ENCODE data around the gene NECAP2.
"Not testable (repeated sequence)": the region's sequence is repeated elsewhere in the genome, so short reads cannot be mapped to it uniquely, and the experiment has no call there.

NECAP2 gene

DNA sequence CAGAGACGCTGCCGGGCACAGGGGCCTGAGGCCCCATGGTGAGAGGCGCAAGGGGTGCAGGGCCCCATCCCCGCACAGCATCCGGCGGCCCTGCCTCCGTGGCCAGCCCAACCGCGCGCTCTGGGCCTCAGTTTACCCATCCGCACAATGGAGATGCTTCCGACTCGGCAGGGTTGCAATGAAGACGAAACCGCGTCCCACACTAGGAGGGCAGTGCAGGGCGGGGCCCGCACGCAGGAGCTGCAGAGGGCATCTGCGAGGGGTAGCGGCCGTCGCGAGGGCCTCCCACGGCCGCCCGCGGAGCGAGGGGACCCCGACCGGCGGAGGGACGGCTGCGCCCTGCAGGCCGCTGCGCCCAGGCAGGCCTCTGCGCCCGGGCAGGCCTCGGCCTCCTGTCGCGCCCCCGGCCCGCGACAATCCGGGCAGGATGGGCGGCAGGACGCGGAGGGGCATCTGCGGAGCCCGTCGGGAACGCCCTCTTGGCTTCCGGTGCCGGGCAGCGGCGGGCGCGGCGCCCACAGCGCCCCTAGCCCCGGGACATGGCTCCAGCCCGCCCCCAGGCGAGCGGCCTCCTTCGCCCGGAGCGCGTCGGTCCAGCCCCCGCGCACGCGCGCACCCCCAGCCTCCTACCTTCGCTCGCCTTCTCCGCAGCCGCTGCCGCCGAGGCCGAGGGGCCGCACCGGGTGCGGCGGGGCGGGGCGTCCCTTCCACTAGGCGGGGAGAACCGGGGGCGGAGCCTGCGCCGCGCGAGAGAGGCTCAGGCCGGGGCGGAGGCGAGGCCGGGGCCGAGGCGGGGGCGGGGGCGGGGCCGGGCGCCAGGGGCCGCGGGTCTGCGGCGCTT lies 58.3 kb downstream of the NECAP2 start:
- peak; percentile 88 for DNase-seq

- not testable (repeated sequence) for DNase-seq
Measured at GRCh38 chr1:16500466-16500865, 59.9 kb downstream of the NECAP2 start.

GRCh38 chr1:16500975-16501374 lies 60.5 kb downstream of the NECAP2 start:
- not testable (repeated sequence) for DNase-seq

DNA sequence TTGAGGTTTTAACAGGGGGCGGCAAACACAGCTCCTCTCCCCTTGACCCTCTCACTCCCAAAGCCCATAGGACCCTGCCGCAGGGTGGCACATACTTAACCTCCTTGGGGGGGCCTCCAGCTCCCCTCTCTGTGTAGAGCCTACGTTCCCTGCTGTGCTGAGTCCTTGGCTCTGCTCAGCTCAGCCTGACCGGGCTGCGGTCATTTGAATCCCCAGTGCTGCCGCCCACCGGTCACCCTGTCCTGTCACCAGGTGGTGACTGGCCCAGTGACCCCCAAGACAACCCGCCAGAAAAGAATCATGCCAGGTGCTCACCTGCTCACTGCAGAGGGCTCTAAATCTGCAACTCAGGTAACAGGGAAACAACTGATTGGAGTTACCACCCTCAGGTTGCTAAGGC lies 60.9 kb downstream of the NECAP2 start:
- not testable (repeated sequence) for DNase-seq

GRCh38 chr1:16503494-16503893 lies 63.0 kb downstream of the NECAP2 start:
- DNase-seq = no peak

DNA sequence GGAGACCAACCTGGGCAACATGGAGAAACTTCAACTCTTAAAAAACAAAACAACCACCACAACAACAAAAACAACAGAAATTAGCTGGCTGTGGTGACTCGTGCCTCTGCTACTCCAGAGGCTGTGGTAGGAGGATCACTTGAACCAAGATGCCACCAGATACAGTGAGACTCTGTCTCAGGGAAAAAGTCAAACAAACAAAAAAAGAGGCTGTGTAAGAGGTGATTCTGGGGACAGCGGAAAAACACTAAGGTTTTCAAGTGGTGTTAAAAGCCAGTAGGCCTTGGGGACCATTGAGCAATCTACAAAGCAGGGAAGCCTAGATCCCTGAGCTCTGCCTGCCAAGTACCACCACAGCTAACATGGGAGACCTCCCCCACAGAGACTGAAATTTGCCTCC lies 65.3 kb downstream of the NECAP2 start:
- not testable (repeated sequence) for DNase-seq

- DNase-seq = not testable (repeated sequence)
Measured at GRCh38 chr1:16506364-16507136, 66.0 kb downstream of the NECAP2 start.

- DNase-seq = not testable (repeated sequence)
Measured at GRCh38 chr1:16508861-16509445, 68.4 kb downstream of the NECAP2 start.

All from fibroblast of upper back skin (primary cell).